ENCODE measurements around the gene KCNK10.

GRCh38 chr14:88191605-88192004 lies 131.5 kb downstream of the KCNK10 start:
- TF ChIP-seq YY1 (IDR thresholded peaks at IDR 0.05; ENCODE audit: insufficient read depth, insufficient read length) (no peak), SUZ12 (IDR thresholded peaks at IDR 0.05; ENCODE audit: extremely low read depth, insufficient read depth, insufficient read length) (no peak), ZNF274 (IDR thresholded peaks at IDR 0.05; ENCODE audit: low read depth, low read length) (no peak)
